Ishikawa (cell line): Measurements from ENCODE around the gene ENPEP.

Source experiments
- CREB1 ChIP-seq: IDR thresholded peaks from 2 replicates; pipeline ENCODE4 v1.6.1; 2012; ENCODE audit warnings: low read depth
- EP300 ChIP-seq: IDR thresholded peaks from 2 replicates; pipeline ENCODE4 v1.6.1; 2012; ENCODE audit warnings: borderline replicate concordance
- MAX ChIP-seq: IDR thresholded peaks from 2 replicates; pipeline ENCODE4 v1.6.1; 2012
- RAD21 ChIP-seq: IDR thresholded peaks from 2 replicates; pipeline ENCODE4 v1.6.1; 2012; ENCODE audit warnings: low read depth
- USF1 ChIP-seq: IDR thresholded peaks from 2 replicates; pipeline ENCODE4 v1.6.1; 2012
- YY1 ChIP-seq: IDR thresholded peaks from 2 replicates; pipeline ENCODE4 v1.6.1; 2012; ENCODE audit warnings: low read depth

DNA sequence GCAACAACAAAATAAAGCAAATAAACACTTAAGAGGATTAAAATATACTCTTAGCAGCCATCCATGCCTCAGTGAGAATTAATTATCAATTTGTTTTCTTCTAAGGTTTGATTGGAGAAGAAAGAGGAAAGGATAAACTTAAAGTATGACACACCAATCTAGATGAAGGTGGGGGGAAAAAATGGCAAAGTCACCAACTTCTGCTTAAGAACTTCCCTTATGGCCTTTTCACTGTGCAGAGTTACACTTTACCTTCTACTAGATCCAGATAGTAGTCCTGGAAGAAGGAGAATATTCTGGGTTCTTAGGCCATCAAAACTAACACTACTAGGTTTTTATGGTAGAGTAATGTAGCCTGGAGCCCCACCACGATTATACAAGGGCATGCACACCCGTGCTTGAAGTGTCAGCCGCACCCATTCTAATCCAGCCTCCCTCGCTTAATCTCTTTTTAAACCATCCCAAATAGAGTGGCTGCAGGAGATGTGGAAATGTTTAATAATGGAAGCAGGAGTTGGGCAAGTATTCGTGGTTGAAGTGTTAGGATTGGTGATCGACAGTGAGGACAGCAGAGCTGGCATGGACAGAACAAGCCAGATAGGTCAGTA, 14.1 kb downstream of the ENPEP start:
- no peak for TF ChIP-seq YY1
- no peak for TF ChIP-seq USF1
- TF ChIP-seq MAX: no peak
- TF ChIP-seq RAD21: no peak
- TF ChIP-seq EP300: no peak
- TF ChIP-seq CREB1: no peak
